Astrocyte (in vitro differentiated cells and primary cell): ENCODE data around the gene OR7G1. TPM values are rescaled to one million over a fixed set of nuclear protein-coding genes. Genes with fewer than 3 reads are reported as not detected.

ENCODE experiments used
- DNase-seq: peaks from one replicate; pipeline ENCODE4 v3.0.0-alpha.2; 2010; ENCODE audit warnings: low read depth
- FAIRE-seq: peaks from 2 replicates; lab custom pipeline; 2011; peaks lifted over from hg19 to GRCh38; lab: Jason Lieb, UNC
- H2AFZ ChIP-seq: 2 replicates; pipeline ENCODE4 v1.6.0; 2012; ENCODE audit warnings: low read depth, low read length, inconsistent platforms
- H3K27ac ChIP-seq: 2 replicates; pipeline ENCODE4 v1.5.1; 2011; ENCODE audit warnings: low read depth, low read length, inconsistent platforms
- H3K27me3 ChIP-seq: 2 replicates; pipeline ENCODE4 v1.6.0; 2011; ENCODE audit warnings: low read length, inconsistent platforms; ENCODE audit not compliant: insufficient read depth
- H3K36me3 ChIP-seq: 2 replicates; pipeline ENCODE4 v1.5.1; 2011; ENCODE audit warnings: low read length, inconsistent platforms; ENCODE audit not compliant: insufficient read depth
- H3K4me1 ChIP-seq: 2 replicates; pipeline ENCODE4 v1.5.1; 2011; ENCODE audit warnings: low read length, inconsistent platforms; ENCODE audit not compliant: insufficient read depth
- H3K4me2 ChIP-seq: 2 replicates; pipeline ENCODE4 v1.6.0; 2012; ENCODE audit warnings: low read length, inconsistent platforms
- H3K4me3 ChIP-seq: 2 replicates; pipeline ENCODE4 v1.5.1; 2011; ENCODE audit warnings: low read depth, mild to moderate bottlenecking, low read length, inconsistent platforms; ENCODE audit not compliant: insufficient read depth
- H3K79me2 ChIP-seq: 2 replicates; pipeline ENCODE4 v1.6.0; 2012; ENCODE audit warnings: mild to moderate bottlenecking, low read length, inconsistent platforms; ENCODE audit not compliant: insufficient read depth
- H3K9ac ChIP-seq: 2 replicates; pipeline ENCODE4 v1.6.0; 2012; ENCODE audit warnings: mild to moderate bottlenecking, low read length, inconsistent platforms
- H3K9me3 ChIP-seq: 2 replicates; pipeline ENCODE4 v1.5.1; 2012; ENCODE audit warnings: low read depth, mild to moderate bottlenecking, low read length, inconsistent platforms; ENCODE audit not compliant: insufficient read depth
- H4K20me1 ChIP-seq: 2 replicates; pipeline ENCODE4 v1.6.0; 2012; ENCODE audit warnings: low read length, inconsistent platforms; ENCODE audit not compliant: insufficient read depth
- H3K27ac Mint-ChIP-seq: one replicate; pipeline ENCODE4 v1.8.0; 2021; ENCODE audit warnings: mild to moderate bottlenecking, mixed read lengths; ENCODE audit not compliant: unreplicated experiment
- H3K27me3 Mint-ChIP-seq: one replicate; pipeline ENCODE4 v1.8.0; 2021; ENCODE audit warnings: low read depth, mixed read lengths; ENCODE audit not compliant: unreplicated experiment
- H3K36me3 Mint-ChIP-seq: one replicate; pipeline ENCODE4 v1.8.0; 2021; ENCODE audit warnings: low read depth, mixed read lengths; ENCODE audit not compliant: unreplicated experiment
- H3K4me1 Mint-ChIP-seq: one replicate; pipeline ENCODE4 v1.8.0; 2021; ENCODE audit warnings: low read depth, mixed read lengths; ENCODE audit not compliant: unreplicated experiment
- H3K4me3 Mint-ChIP-seq: one replicate; pipeline ENCODE4 v1.8.0; 2021; ENCODE audit warnings: mild to moderate bottlenecking, moderate library complexity, mixed read lengths; ENCODE audit not compliant: unreplicated experiment
- H3K9me3 Mint-ChIP-seq: one replicate; pipeline ENCODE4 v1.8.0; 2021; ENCODE audit warnings: mild to moderate bottlenecking, mixed read lengths; ENCODE audit not compliant: unreplicated experiment
- EZH2 ChIP-seq: IDR thresholded peaks from 2 replicates; pipeline ENCODE4 v1.6.1; 2012; ENCODE audit warnings: mild to moderate bottlenecking, low read length, inconsistent platforms; ENCODE audit not compliant: insufficient read depth
- total RNA-seq: library from RNA; stranded (reverse); gene quantifications from 2 replicates; pipeline ENCODE4 v1.2.1, GENCODE V29; 2021
- TF ChIP-seq, protein P1 (sequence below): IDR thresholded peaks from 2 replicates; pipeline ENCODE4 v1.5.1; 2011; ENCODE audit warnings: low read depth, mild to moderate bottlenecking, inconsistent platforms, low read length, moderate library complexity; ENCODE audit not compliant: insufficient read depth

OR7G1 gene
- total RNA-seq, 1 donor from 2014 or later = not detected

DNA sequence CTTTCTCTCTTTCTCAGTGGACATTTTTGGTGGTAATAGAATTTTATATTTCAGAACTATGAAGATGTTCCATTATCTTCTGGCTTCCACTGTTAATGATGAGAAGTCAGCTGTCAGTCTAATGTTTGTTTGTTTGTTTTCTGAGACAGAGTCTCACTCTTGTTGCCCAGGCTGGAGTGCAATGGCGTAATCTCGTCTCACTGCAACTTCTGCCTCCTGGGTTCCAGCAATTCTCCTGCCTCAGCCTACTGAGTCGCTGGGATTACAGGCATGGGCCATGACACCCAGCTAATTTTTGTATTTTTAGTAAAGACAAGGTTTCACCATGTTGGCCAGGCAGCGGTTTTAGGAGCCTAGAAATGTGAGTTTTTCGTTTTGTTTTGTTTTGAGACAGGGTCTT, 29.4 kb upstream of the OR7G1 start:
- no peak overlapping the region for H3K4me3 ChIP-seq

DNA sequence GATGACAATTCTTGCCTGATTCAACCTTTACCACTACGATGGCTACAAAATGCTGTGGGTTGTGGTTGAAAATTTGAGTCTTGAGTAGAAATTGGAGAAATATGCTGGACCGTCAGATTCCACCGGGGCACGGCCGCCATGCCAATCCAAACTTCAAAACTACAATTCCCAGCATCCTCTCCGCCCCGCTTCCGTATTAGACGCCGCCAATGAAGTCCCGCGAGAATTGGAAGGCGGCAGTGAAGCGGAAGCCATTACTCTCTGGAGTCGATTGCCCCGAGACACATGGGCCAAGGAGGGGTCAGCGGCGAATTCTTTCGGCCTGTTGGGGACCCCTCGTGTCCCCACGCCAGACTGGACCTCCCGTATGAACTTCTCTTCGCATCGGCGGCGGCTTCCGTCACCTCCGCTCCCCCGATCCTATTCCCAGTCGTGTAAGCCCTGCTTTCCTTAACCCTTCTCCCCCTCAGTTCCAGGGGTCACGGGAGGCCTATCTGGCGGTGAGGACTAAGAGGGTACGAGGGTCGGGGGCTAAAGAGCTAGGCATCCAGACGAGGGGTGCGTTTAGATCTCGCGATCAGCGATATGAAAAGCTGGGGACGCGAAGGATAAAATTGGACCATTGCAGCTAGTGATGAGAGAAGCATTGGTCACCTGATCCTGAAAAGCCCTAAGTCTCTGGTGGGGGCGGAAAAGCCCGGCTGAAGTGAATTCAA, 24.8 kb upstream of the OR7G1 start, which contains the start of gene ZNF317:
TSS of gene ZNF317 (plus strand) at position 239 of the 716 bp plus-strand sequence. CDS start 15,620 bp downstream, outside the sequence.
- Mint-ChIP-seq H3K4me1 (no peaks in the 10 kb centered on the region), H3K27ac (peak within 1 kb of the TSS; percentile 98), H3K36me3 (peaks cover 8% of the 10 kb centered on the region), H3K9me3 (peaks cover 5% of the 10 kb centered on the region), H3K27me3 (no peaks in the 10 kb centered on the region), H3K4me3 (peak within 1 kb of the TSS; percentile 99)
- H3K27me3 ChIP-seq = no peaks in the 10 kb centered on the region
- H3K79me2 ChIP-seq = peaks cover 52% of the 10 kb centered on the region
- H3K4me1 ChIP-seq = peaks cover 8% of the 10 kb centered on the region
- FAIRE-seq (no peak), DNase-seq (peak; percentile 73)
- H3K36me3 ChIP-seq = peaks cover 4% of the 10 kb centered on the region
- TF ChIP-seq, protein P1, sequence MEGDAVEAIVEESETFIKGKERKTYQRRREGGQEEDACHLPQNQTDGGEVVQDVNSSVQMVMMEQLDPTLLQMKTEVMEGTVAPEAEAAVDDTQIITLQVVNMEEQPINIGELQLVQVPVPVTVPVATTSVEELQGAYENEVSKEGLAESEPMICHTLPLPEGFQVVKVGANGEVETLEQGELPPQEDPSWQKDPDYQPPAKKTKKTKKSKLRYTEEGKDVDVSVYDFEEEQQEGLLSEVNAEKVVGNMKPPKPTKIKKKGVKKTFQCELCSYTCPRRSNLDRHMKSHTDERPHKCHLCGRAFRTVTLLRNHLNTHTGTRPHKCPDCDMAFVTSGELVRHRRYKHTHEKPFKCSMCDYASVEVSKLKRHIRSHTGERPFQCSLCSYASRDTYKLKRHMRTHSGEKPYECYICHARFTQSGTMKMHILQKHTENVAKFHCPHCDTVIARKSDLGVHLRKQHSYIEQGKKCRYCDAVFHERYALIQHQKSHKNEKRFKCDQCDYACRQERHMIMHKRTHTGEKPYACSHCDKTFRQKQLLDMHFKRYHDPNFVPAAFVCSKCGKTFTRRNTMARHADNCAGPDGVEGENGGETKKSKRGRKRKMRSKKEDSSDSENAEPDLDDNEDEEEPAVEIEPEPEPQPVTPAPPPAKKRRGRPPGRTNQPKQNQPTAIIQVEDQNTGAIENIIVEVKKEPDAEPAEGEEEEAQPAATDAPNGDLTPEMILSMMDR = no peak
- no peak for TF ChIP-seq EZH2
- peak within 1 kb of the TSS; percentile 91 for H3K4me3 ChIP-seq
- peaks cover 34% of the 10 kb centered on the region for H4K20me1 ChIP-seq
- H3K4me2 ChIP-seq = peak within 1 kb of the TSS; percentile 95
- peak within 1 kb of the TSS; percentile 98 for H3K9ac ChIP-seq
- peak within 1 kb of the TSS; percentile 96 for H2AFZ ChIP-seq
- peaks cover 3% of the 10 kb centered on the region for H3K9me3 ChIP-seq
- H3K27ac ChIP-seq = peak within 1 kb of the TSS; percentile 93

More for the DNA sequence above, 29.4 kb upstream of the OR7G1 start:
- Mint-ChIP-seq H3K27me3 (no peaks in the 10 kb centered on the region), H3K4me3 (no peak overlapping the region), H3K27ac (no peak overlapping the region), H3K4me1 (no peaks in the 10 kb centered on the region), H3K36me3 (peaks cover 36% of the 10 kb centered on the region), H3K9me3 (peaks cover 35% of the 10 kb centered on the region)
- FAIRE-seq = no peak
- Histone ChIP-seq H3K9me3 (peaks cover 3% of the 10 kb centered on the region), H3K79me2 (peaks cover 96% of the 10 kb centered on the region), H3K9ac (no peak overlapping the region), H3K4me1 (peaks cover 5% of the 10 kb centered on the region), H4K20me1 (peaks cover 70% of the 10 kb centered on the region), H3K4me2 (no peak overlapping the region), H2AFZ (no peak overlapping the region), H3K27me3 (no peaks in the 10 kb centered on the region), H3K36me3 (peaks cover 8% of the 10 kb centered on the region), H3K27ac (no peak overlapping the region)
- no peak for DNase-seq
- no peak for TF ChIP-seq EZH2
- TF ChIP-seq, protein P1 = no peak
